GM12892 (cell line): ENCODE data around the gene HSP90AA1.
A peak's percentile ranks its signal among the peaks of the same experiment; 100 is the strongest.
"Not testable (repeated sequence)": the region's sequence is repeated elsewhere in the genome, so short reads cannot be mapped to it uniquely, and the experiment has no call there.

ENCODE experiments used
- DNase-seq: peaks from one replicate; pipeline ENCODE4 v3.0.0; 2011; ENCODE audit not compliant: insufficient read length
- FAIRE-seq: peaks from 2 replicates; lab custom pipeline; 2011; peaks lifted over from hg19 to GRCh38; lab: Jason Lieb, UNC
- POLR2A ChIP-seq: IDR thresholded peaks from 2 replicates; pipeline ENCODE4 v1.6.1; 2011; ENCODE audit warnings: low read depth, low read length, control low read depth
- POLR2AphosphoS5 ChIP-seq: IDR thresholded peaks from 2 replicates; pipeline ENCODE4 v1.6.1; 2011; ENCODE audit warnings: low read depth, low read length, control low read depth
- TAF1 ChIP-seq: IDR thresholded peaks from 2 replicates; pipeline ENCODE4 v1.6.1; 2011; ENCODE audit warnings: low read depth, mild to moderate bottlenecking, control low read depth, low read length, borderline replicate concordance

HSP90AA1 gene

DNA sequence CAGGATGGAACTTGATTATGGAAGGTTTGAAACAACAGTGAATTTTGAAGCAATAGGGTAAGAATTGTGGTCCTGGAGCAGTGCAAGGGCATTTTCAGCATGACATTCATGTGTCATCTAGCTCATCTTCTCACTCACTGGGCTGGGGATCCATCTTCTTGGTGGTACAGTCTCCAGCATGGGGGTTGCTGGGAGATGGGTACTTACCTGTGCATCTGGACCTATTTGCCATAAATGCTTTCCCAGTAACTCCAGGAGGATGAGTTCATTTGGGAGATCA is 7.2 kb downstream of the HSP90AA1 start:
- TF ChIP-seq POLR2A, result no peak
- no peak for TF ChIP-seq TAF1
- TF ChIP-seq POLR2AphosphoS5, result 0 out of 2 replicates have a peak, but pooled peaks have one; percentile 9
- FAIRE-seq (no peak), DNase-seq (no peak)

DNA sequence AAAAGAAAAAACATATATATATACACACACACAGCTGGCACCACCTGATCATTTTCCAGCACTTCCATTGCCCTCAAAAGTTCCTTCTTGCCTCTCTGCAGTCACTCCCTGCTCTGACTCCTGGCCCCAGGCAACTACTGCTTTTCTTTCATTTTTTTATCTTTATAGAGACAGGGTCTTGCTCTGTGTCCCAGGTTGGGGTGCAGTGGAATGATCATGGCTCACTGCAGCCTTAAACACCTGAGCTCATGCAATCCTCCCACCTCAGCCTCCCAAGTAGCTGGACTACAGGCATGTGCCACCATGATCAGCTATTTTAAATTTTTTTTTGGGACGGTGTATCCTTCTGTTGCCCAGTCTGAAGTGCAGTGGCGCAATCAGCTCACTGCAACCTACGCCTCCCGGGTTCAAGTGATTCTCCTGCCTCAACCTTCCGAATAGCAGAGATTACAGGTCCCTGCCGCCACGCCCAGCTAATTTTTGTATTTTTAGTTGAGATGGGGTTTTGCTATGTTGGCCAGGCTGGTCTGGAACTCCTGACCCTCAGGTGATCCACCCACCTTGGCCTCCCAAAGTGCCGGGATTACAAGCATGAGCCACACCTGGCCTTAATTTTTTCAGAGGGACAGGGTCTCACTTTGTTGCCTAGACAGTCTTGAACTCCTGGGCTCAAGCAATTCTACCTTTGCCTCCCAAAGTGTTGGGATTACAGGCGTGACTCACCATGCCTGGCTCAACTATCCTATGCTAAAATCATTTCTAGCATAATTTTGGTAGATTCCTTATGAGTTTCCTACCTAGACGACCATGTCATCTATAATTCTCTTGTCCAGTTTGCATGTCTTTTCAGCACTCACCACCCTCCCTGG is 7.8 kb downstream of the HSP90AA1 start:
- DNase-seq (no peak), FAIRE-seq (no peak)
- no peak for TF ChIP-seq TAF1
- TF ChIP-seq POLR2AphosphoS5, result peak; percentile 62
- peak; percentile 60; the same call in 1 of the 2 replicates for TF ChIP-seq POLR2A

DNA sequence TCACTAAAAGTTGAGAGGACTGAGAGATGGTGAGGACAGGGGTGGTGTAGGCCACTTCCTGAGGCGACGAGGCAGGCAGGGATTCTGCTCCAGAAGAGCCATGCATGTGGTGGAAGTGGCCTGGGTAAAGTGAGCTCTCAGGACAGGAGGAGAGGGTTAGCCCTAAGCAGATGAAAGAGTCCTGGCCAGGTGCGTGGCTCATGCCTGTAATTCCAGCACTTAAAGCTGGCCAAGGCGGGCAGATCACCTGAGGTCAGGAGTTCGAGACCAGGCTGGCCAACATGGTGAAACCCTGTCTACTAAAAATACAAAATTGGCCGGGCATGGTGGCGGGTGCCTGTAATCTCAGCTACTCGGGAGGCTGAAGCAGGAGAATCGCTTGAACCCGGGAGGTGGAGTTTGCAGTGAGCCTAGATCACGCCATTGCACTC is 8.5 kb downstream of the HSP90AA1 start:
- FAIRE-seq, result not testable (repeated sequence)

DNA sequence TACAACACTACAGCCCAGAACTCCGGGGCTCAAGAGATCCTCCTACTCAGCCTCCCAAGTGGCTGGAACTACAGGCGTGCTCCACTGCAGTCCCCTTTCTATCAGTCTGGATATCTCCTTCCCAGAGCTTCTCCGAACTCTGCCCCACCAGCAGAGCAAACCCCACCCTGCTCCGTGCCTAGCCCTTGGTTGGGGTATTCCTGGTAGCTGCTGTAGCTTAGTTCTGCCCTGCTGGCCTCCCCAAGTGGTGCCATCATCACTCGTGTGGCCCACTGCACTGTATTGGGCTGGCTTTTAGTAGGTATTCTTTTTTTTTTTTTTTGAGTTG is 9.5 kb downstream of the HSP90AA1 start:
- no peak for TF ChIP-seq POLR2A
- no peak for TF ChIP-seq POLR2AphosphoS5
- TF ChIP-seq TAF1, result no peak
- FAIRE-seq (no peak), DNase-seq (no peak)

More for the DNA sequence above, 8.5 kb downstream of the HSP90AA1 start:
- DNase-seq, result not testable (repeated sequence)

GRCh38 chr14:102075155-102075554 is 11.7 kb downstream of the HSP90AA1 start:
- DNase-seq, result no peak
- FAIRE-seq, result no peak

GRCh38 chr14:102074415-102074964 is 12.4 kb downstream of the HSP90AA1 start:
- FAIRE-seq (no peak), DNase-seq (no peak)
- TF ChIP-seq POLR2AphosphoS5, result no peak
- TF ChIP-seq POLR2A, result no peak
- no peak for TF ChIP-seq TAF1

More at GRCh38 chr14:102075155-102075554, 11.7 kb downstream of the HSP90AA1 start:
- TF ChIP-seq TAF1, result no peak
- TF ChIP-seq POLR2AphosphoS5, result no peak
- TF ChIP-seq POLR2A, result no peak

DNA sequence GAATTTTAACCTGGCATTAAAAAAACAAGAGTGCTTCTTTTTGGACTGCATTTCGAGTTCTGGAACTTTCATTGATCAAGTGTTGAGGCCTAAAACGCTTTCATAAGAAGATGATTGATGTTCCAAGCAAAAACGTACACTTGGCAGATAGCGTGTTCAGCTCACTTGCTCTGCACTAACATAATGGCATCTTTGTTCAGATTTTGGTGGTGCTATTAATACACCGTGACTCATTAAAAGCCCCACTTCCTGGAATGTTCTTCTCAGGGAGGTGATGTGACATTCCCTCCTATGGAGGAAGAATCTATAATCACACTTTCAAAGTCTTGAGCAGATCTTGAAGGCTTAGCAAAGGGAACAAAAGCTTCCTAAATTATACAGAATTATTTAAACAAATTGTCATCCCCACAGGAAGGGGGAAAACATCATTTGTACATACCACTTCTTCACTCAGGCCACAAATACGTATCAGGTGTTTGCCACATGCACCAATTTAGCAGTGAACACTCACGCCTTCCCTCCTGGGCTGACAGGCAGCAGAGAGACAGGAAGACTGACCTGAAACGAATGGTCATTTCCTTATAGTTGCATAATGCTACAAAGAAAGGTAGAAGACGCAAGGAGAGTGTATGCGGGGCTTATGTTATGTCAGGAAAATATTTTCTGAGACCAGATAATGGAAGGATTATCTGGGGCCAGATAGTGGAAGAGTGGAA is 15.4 kb downstream of the HSP90AA1 start:
- TF ChIP-seq POLR2A (no peak), POLR2AphosphoS5 (no peak), TAF1 (no peak)
- DNase-seq (no peak), FAIRE-seq (no peak)

DNA sequence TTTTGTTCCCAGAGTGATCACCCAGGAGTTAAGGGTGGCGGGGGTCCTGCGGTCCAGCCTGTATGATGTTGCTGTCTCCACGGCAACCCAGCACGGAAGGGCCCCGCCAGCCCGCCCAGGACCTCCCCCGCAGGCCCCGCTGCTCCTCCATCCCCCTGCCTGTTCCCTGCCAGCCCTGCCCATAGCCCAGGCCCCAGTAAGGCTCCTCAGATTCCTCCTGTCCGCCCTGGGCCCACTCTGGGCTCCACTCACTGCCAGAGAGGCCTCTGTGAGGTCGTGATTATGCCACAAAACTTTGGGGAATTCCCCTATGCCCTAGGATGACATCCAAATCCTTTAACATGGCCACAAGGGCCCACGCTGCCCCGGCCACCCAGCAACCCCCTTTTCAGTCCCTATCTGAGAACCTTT is 20.8 kb downstream of the HSP90AA1 start:
- DNase-seq (no peak), FAIRE-seq (no peak)
- TF ChIP-seq POLR2A (no peak), TAF1 (no peak), POLR2AphosphoS5 (no peak)

DNA sequence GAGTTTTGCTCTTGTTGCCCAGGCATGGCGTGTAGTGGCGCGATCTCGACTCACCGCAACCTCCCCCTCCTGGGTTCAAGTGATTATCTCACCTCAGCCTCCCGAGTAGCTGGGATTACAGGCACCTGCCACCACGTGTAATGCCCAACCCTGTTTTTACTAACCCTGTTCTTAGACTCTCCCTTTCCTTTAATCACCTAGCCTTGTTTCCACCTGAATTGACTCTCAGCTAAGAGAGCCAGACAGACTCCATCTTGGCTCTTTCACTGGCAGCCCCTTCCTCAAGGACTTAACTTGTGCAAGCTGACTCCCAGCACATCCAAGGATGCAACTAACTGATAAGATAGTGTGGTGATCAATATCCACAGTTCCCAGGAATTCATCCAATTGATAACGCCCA is 22.3 kb downstream of the HSP90AA1 start:
- DNase-seq, FAIRE-seq: not testable (repeated sequence)

GRCh38 chr14:102063808-102064429 is 22.9 kb downstream of the HSP90AA1 start:
- FAIRE-seq (no peak), DNase-seq (no peak)
- TF ChIP-seq POLR2A, result no peak
- TF ChIP-seq POLR2AphosphoS5, result no peak
- TF ChIP-seq TAF1, result no peak

GRCh38 chr14:102063109-102063807 is 23.6 kb downstream of the HSP90AA1 start:
- no peak for TF ChIP-seq POLR2AphosphoS5
- TF ChIP-seq POLR2A, result no peak
- TF ChIP-seq TAF1, result no peak
- DNase-seq, result no peak
- FAIRE-seq, result no peak
